Fibroblast of the aortic adventitia (primary cell): ENCODE results near the gene LRP1. TPM values are rescaled to one million over a fixed set of nuclear protein-coding genes. Genes with fewer than 3 reads are reported as not detected.
A peak's percentile ranks its signal among the peaks of the same experiment; 100 is the strongest.

Experiments
- DNase-seq: peaks from one replicate; pipeline ENCODE4 v3.0.0-alpha.2; 2010; ENCODE audit warnings: low read depth
- H3K4me3 ChIP-seq: 2 replicates; pipeline ENCODE4 v1.5.1; 2011; ENCODE audit warnings: low read depth, mild to moderate bottlenecking, control low read depth, low read length, moderate library complexity
- CTCF ChIP-seq: IDR thresholded peaks from 2 replicates; pipeline ENCODE4 v1.5.1; 2011; ENCODE audit warnings: mild to moderate bottlenecking, low read length, control low read depth, inconsistent platforms; ENCODE audit not compliant: insufficient read depth
- total RNA-seq: library from RNA; depleted of rRNA; stranded (reverse); fragments of >200 nt; gene quantifications from 2 replicates; pipeline ENCODE4 v1.2.3, GENCODE V29; 2012; ENCODE audit warnings: low replicate concordance

LRP1 gene
- total RNA-seq, 1 donor: 541 TPM

DNA sequence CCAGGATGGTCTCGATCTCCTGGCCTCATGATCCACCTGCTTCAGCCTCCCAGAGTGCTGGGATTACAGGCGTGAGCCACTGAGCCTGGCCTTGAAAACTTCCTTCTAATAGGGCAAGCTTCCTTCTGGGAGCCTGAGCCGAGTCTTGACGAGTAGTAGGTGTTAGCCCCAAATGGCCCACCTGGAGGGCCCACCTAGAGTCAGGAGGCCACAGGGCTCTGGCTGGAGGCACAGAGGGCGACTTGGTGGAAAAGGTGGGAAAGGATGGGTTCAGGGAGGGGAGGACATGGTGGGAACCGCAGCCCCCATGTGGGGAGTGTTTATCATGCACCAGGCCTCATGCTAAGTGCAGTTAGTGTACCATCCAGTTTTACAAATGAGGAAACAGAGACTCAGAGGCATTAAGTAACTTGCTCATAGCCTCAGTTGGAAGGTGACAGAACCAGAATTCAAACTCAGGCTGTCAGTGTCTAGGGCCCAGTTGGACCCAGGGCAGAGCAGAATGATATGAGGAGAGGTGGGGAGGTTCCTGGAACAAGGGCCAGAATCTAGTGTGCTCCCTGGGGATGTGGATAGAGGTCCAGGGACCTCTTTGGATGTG lies 22.2 kb downstream of the LRP1 start:
- H3K4me3 ChIP-seq: no peak overlapping the region
- DNase-seq: no peak
- TF ChIP-seq CTCF: no peak

- H3K4me3 ChIP-seq: peak overlapping the region; percentile 37
- peak; percentile 97 for DNase-seq
- TF ChIP-seq CTCF: no peak
These were observed 23.7 kb downstream of the LRP1 start for GRCh38 chr12:57151741-57152630.

GRCh38 chr12:57152639-57153038 lies 24.4 kb downstream of the LRP1 start:
- peak overlapping the region; percentile 9 for H3K4me3 ChIP-seq
- peak; percentile 89 for DNase-seq
- no peak for TF ChIP-seq CTCF

DNA sequence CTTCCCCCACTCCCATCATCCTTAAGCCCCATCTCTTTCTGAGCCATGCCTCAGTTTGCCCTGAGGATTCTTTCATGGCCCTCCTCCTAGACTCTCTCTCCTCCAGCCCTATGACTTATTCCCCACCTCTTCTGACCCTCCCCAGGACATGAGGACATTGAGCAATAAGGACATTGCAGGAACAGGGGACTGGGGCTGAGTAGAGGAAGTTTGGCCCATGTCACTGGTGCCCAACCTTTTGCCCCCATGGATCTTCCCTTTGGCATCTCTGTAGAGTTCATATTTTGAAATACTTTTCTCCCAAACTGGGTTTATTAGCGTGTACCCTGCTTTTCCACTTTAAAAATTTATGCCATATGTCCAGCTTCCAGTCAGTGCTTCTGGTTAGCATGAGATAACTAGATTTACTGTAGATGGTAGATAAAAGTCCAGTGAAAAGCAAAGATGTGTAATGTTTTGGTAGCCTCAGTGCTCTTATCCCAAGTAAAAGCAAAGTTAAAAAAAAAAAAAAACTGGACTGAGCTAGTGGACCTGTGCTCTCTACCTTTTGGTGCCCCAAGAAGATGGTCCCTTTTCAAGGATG lies 25.2 kb downstream of the LRP1 start:
- H3K4me3 ChIP-seq: no peak overlapping the region
- DNase-seq: no peak
- TF ChIP-seq CTCF: no peak

- no peak for DNase-seq
- H3K4me3 ChIP-seq: no peak overlapping the region
- no peak for TF ChIP-seq CTCF
These were observed 25.8 kb downstream of the LRP1 start for GRCh38 chr12:57154076-57154475.

DNA sequence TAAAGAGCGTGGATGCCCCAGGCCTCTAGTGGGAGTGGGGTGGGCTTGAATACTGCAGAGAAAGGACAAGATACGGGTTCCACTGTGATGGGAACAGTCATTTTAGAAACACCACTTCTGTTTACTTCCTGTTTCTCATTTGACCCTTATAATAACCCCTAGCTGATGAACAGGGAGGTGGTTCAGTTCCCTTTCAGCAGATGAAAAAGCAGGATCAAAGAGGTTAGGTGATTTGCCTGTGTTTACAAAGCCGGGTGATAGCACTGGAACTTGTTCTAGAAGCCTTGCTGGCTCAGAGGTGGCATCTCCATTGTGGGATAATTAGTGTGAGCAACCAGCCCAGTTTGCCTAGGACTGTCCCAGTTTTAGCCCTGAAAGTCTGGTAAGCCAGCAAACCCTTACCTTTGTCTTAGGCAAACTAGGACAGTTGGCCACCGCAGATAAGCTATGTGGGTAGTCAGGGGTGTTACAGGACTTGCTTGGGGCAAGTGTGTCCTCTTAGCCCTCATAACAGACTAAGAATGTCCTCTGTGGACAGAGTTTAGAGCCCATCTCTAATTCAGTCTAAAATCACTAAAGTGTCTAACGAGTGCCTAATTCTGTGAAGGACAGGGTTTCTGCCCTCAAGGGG lies 26.6 kb downstream of the LRP1 start:
- no peak overlapping the region for H3K4me3 ChIP-seq
- no peak for TF ChIP-seq CTCF
- no peak for DNase-seq
